HCT116 (cell line): Measurements from ENCODE around the gene SEC11C. TPM values are rescaled to one million over a fixed set of nuclear protein-coding genes. Genes with fewer than 3 reads are reported as not detected.

Experiments used
- ATAC-seq: fragments of 200-7000 bp; cut with Tn5 transposase; 2 replicates; pipeline ENCODE4 v1.9.1; 2020; ENCODE audit warnings: mild to moderate bottlenecking, moderate library complexity
- BruUV-seq: library from RNA; stranded (reverse); fragments of 400-500 nt; replicated peaks from 2 replicates; lab custom pipeline; 2021; lab: Mats Ljungman, UMichigan
- CTCF ChIA-PET: fragments of 300-600 bp; sonication (Branson Sonifier 250); formaldehyde crosslinking; loops from one replicate; lab custom pipeline; 2021; ENCODE audit warnings: antibody characterized with exemption; lab: Charles Lee
- POLR2A ChIA-PET: fragments of 300-600, 350-600 bp; sonication (Branson Sonifier 250); formaldehyde crosslinking; loops from one replicate; lab custom pipeline; 2021; ENCODE audit warnings: antibody characterized with exemption; lab: Charles Lee
- RAD21 ChIA-PET, 2 experiments: fragments of 300-600 bp; sonication (Branson Sonifier 250); formaldehyde crosslinking; loops; one replicate each; lab custom pipeline; 2023; ENCODE audit warnings: low total read pairs in 2 of 2; ENCODE audit not compliant: uncharacterized antibody in 2 of 2, unreplicated experiment in 2 of 2, low non-redundant PET in 1 of 2; lab: Charles Lee
- DNase-seq: peaks from one replicate; pipeline ENCODE4 v3.0.0-alpha.2; 2010; ENCODE audit warnings: low read depth, low spot score
- H2AFZ ChIP-seq: fragments of 200-600 bp; shearing (Covaris generic), sonication (generic); 2 replicates; pipeline ENCODE4 v1.6.1; 2017; ENCODE audit warnings: low read depth, mixed run types, mixed read lengths, antibody characterized with exemption, low read length; ENCODE audit not compliant: poor library complexity, severe bottlenecking
- H3K27ac ChIP-seq: 2 replicates; pipeline ENCODE4 v1.5.1; 2012; ENCODE audit warnings: low read depth, low read length
- H3K27me3 ChIP-seq: fragments of 200-600 bp; sonication (generic); 2 replicates; pipeline ENCODE4 v1.6.1; 2016; ENCODE audit warnings: mixed run types, low read length, mixed read lengths; ENCODE audit not compliant: insufficient read depth
- H3K36me3 ChIP-seq, 2 experiments: fragments of 200-500 bp in 1 of 2; fragments of 200-600 bp in 1 of 2; sonication (Bioruptor generic) in 1 of 2; sonication (generic) in 1 of 2; 2 replicates each; pipeline versions ENCODE4 v1.5.1 to v1.6.1; 2014 to 2016; ENCODE audit warnings: low read length in 2 of 2, inconsistent platforms in 1 of 2, mixed read lengths in 1 of 2, mixed run types in 1 of 2; ENCODE audit not compliant: insufficient read depth in 2 of 2, control insufficient read depth in 1 of 2
- H3K4me1 ChIP-seq, 2 experiments: fragments of 200-600 bp in 1 of 2; sonication (generic) in 1 of 2; 2 replicates each; pipeline versions ENCODE4 v1.5.1 to v1.6.1; 2012 to 2017; ENCODE audit warnings: low read length in 2 of 2, inconsistent platforms in 1 of 2, mild to moderate bottlenecking in 1 of 2, mixed read lengths in 1 of 2, mixed run types in 1 of 2, moderate library complexity in 1 of 2; ENCODE audit not compliant: insufficient read depth in 2 of 2, control insufficient read depth in 1 of 2
- H3K4me2 ChIP-seq: fragments of 200-600 bp; sonication (generic); 2 replicates; pipeline ENCODE4 v1.6.1; 2017; ENCODE audit warnings: mixed run types, low read length, mixed read lengths
- H3K4me3 ChIP-seq, 2 experiments: fragments of 200-600 bp in 1 of 2; sonication (generic) in 1 of 2; replicated peaks in 1 of 2; 2 replicates each; pipeline ENCODE4 v1.5.1; 2011 to 2016; ENCODE audit warnings: low read length in 2 of 2, control low read depth in 1 of 2, low read depth in 1 of 2, mild to moderate bottlenecking in 1 of 2, mixed read lengths in 1 of 2, mixed run types in 1 of 2
- H3K79me2 ChIP-seq: fragments of 200-600 bp; sonication (generic); 2 replicates; pipeline ENCODE4 v1.6.1; 2017; ENCODE audit warnings: mild to moderate bottlenecking, mixed run types, low read length, moderate library complexity, mixed read lengths; ENCODE audit not compliant: insufficient read depth
- H3K9ac ChIP-seq: fragments of 200-600 bp; sonication (generic); 2 replicates; pipeline ENCODE4 v1.6.1; 2016; ENCODE audit warnings: low read length, mixed read lengths
- H3K9me2 ChIP-seq: fragments of 200-600 bp; sonication (generic), shearing (Covaris generic); 2 replicates; pipeline ENCODE4 v1.6.1; 2017; ENCODE audit warnings: mixed run types, mild to moderate bottlenecking, moderate library complexity; ENCODE audit not compliant: insufficient read depth
- H3K9me3 ChIP-seq, 2 experiments: fragments of 200-500 bp in 1 of 2; fragments of 200-600 bp in 1 of 2; sonication (Bioruptor generic) in 1 of 2; sonication (generic) in 1 of 2; 2 replicates each; pipeline ENCODE4 v1.6.1; 2014 to 2017; ENCODE audit warnings: low read length in 2 of 2, mixed read lengths in 2 of 2, inconsistent platforms in 1 of 2, low read depth in 1 of 2, mild to moderate bottlenecking in 1 of 2, mixed run types in 1 of 2, moderate library complexity in 1 of 2; ENCODE audit not compliant: control insufficient read depth in 1 of 2, insufficient read depth in 1 of 2
- H4K20me1 ChIP-seq: fragments of 200-600 bp; sonication (generic), shearing (Covaris generic); 2 replicates; pipeline ENCODE4 v1.6.1; 2017; ENCODE audit warnings: mixed run types, mild to moderate bottlenecking, moderate library complexity; ENCODE audit not compliant: insufficient read depth
- CEBPB ChIP-seq: IDR thresholded peaks from 2 replicates; pipeline ENCODE4 v1.6.1; 2012; ENCODE audit warnings: low read depth
- EZH2 ChIP-seq: fragments of 200-600 bp; sonication (generic); IDR thresholded peaks from 2 replicates; pipeline ENCODE4 v1.6.1; 2017; ENCODE audit warnings: antibody characterized with exemption, mixed run types
- FOSL1 ChIP-seq: IDR thresholded peaks from 2 replicates; pipeline ENCODE4 v1.6.1; 2012; ENCODE audit warnings: low read depth
- JUND ChIP-seq: IDR thresholded peaks from 2 replicates; pipeline ENCODE4 v1.6.1; 2012
- MAX ChIP-seq: IDR thresholded peaks from 2 replicates; pipeline ENCODE4 v1.6.1; 2012
- POLR2A ChIP-seq: IDR thresholded peaks from 2 replicates; pipeline ENCODE4 v1.7.0; 2011; ENCODE audit warnings: borderline replicate concordance; ENCODE audit not compliant: insufficient read depth, insufficient read length; ENCODE audit errors: extremely low read depth
- RAD21 ChIP-seq: IDR thresholded peaks from 2 replicates; pipeline ENCODE4 v1.6.1; 2012; ENCODE audit warnings: low read depth, mild to moderate bottlenecking
- REST ChIP-seq: IDR thresholded peaks from 2 replicates; pipeline ENCODE4 v1.6.1; 2012; ENCODE audit warnings: low read depth
- SIN3A ChIP-seq: IDR thresholded peaks from 2 replicates; pipeline ENCODE4 v1.6.1; 2012; ENCODE audit warnings: low read depth
- SP1 ChIP-seq: IDR thresholded peaks from 2 replicates; pipeline ENCODE4 v1.6.1; 2012; ENCODE audit warnings: low read depth
- SRF ChIP-seq: IDR thresholded peaks from 2 replicates; pipeline ENCODE4 v1.6.1; 2012; ENCODE audit warnings: low read depth
- TCF7L2 ChIP-seq: IDR thresholded peaks from 2 replicates; pipeline ENCODE4 v1.7.0; 2011; ENCODE audit warnings: borderline replicate concordance, inconsistent platforms; ENCODE audit not compliant: insufficient read depth, insufficient read length; ENCODE audit errors: extremely low read depth
- intact Hi-C: fragments of 100-400 bp; cut with micrococcal nuclease; formaldehyde crosslinking; loops from 2 replicates; pipeline ENCODE4 v1.10.0; 2022
- total RNA-seq: library from RNA; stranded (reverse); gene quantifications from one replicate; pipeline ENCODE4 v1.2.1, GENCODE V29; 2021; ENCODE audit not compliant: unreplicated experiment
- TF ChIP-seq, protein P1 (sequence below): IDR thresholded peaks from 2 replicates; pipeline ENCODE4 v1.6.1; 2012
- TF ChIP-seq, protein P2 (sequence below): IDR thresholded peaks from 2 replicates; pipeline ENCODE4 v1.6.1; 2011; ENCODE audit warnings: mild to moderate bottlenecking, low read length, moderate library complexity; ENCODE audit not compliant: insufficient replicate concordance; ENCODE audit errors: extremely low read depth

SEC11C gene
- total RNA-seq, 1 experiment from 2014 or later = 42.2 TPM

DNA sequence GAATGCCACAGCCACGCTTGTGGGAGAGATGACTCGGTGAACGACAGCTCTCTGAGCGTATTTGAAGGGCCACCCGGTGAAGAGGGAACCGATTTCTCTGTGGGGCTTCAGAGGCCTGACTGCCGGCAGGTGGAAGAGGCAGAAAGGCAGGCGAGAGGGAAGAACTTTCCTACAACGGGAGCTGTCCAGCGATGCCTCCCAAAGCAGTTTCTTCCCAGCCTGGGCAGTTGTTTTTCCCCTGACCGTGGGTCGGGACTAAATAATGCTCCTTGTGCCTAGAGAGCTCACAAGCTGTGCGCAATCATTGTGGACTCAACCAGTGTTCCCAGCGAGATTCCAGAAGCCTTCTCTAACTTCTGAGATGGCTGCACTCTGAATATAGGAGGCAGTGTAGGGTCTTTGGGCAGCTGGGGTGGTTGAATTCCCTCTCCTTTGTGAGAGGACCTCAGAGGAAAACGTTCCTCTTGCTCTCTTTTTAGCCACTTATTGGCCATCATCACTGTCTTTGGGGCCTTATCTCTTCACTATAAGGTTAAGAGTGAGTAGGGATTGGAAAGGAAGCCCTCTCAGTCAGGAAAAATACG is 710 bp downstream of the SEC11C start:
- Histone ChIP-seq H3K4me1 (peaks cover 6 to 11% of the 10 kb centered on the region in 2 experiments; a peak in 3 of 4 replicates), H3K9ac (peak overlapping the region; percentile 67), H3K27ac (no peak overlapping the region), H3K4me2 (peak overlapping the region; percentile 93), H4K20me1 (no peaks in the 10 kb centered on the region), H3K79me2 (peaks cover 35% of the 10 kb centered on the region), H3K36me3 (no peaks in the 10 kb centered on the region), H3K9me3 (no peaks in the 10 kb centered on the region), H2AFZ (no peak overlapping the region), H3K27me3 (peaks cover 10% of the 10 kb centered on the region), H3K9me2 (no peaks in the 10 kb centered on the region), H3K4me3 (peak overlapping the region; percentile 92 to 93)
- no TSS peak for BruUV-seq
- ATAC-seq (no peak), DNase-seq (no peak)
- peak; percentile 72 for TF ChIP-seq REST
- no peak for TF ChIP-seq FOSL1
- RAD21 ChIA-PET = no interaction called here
- POLR2A ChIA-PET = no interaction called here
- intact Hi-C loops = loop anchor here (5.0 kb wide), 1 partner anchor 262 kb away; no protein-coding TSS in a partner anchor
- CTCF ChIA-PET = no interaction called here

DNA sequence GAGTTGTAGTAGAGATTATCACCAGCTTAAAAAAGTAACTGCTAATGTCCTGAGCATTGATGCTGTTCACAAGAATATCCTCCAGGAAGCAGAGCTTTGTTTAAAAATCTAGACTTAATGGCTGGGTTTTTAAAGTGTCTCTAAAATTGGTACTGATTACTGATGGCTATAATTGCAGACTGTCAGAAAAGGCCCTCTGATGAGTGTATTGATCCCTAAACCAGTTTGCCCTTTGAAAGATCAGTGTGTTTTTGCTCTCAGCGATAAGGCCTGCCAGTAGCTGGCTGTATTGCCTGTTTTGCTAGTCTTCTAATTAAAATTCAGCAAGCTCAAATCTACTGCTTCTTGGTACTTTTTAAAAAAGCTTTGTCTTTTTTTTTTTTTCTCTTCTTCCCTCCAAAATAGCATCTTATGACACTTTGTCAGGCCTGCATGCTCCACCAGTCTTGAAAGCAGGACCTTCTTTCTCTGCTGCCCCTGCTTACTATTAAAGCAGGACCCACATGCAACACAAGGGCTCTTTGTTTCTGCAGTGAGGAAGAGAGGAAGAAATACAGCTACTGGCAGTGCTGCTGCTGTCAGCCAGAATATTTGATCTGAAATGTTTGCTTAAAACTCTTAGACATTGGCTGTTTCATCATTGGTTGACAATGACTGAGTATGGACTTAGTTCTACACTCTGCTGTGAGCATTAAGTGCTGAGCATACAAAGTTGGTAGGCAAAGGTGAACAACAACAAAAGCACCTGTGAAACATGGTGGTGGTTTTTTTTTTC is 1.8 kb downstream of the SEC11C start:
- CTCF ChIA-PET = no interaction called here
- TF ChIP-seq JUND (no peak), SRF (no peak), EZH2 (no peak), POLR2A (no peak), TCF7L2 (no peak), RAD21 (no peak), MAX (no peak), CEBPB (no peak), SP1 (no peak), SIN3A (no peak)
- TF ChIP-seq, protein P1, sequence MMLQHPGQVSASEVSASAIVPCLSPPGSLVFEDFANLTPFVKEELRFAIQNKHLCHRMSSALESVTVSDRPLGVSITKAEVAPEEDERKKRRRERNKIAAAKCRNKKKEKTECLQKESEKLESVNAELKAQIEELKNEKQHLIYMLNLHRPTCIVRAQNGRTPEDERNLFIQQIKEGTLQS = no peak
- TF ChIP-seq, protein P2, sequence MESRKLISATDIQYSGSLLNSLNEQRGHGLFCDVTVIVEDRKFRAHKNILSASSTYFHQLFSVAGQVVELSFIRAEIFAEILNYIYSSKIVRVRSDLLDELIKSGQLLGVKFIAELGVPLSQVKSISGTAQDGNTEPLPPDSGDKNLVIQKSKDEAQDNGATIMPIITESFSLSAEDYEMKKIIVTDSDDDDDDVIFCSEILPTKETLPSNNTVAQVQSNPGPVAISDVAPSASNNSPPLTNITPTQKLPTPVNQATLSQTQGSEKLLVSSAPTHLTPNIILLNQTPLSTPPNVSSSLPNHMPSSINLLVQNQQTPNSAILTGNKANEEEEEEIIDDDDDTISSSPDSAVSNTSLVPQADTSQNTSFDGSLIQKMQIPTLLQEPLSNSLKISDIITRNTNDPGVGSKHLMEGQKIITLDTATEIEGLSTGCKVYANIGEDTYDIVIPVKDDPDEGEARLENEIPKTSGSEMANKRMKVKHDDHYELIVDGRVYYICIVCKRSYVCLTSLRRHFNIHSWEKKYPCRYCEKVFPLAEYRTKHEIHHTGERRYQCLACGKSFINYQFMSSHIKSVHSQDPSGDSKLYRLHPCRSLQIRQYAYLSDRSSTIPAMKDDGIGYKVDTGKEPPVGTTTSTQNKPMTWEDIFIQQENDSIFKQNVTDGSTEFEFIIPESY = no peak

More for the DNA sequence above, 1.8 kb downstream of the SEC11C start:
- Histone ChIP-seq H3K4me3 (0 out of 4 replicates have a peak overlapping the region, but pooled peaks of 1 of the 2 experiments have one; percentile 93), H3K9ac (no peak overlapping the region), H3K79me2 (peaks cover 35% of the 10 kb centered on the region), H3K36me3 (no peaks in the 10 kb centered on the region), H3K4me2 (peak overlapping the region; percentile 93), H3K9me3 (no peaks in the 10 kb centered on the region), H3K27ac (no peak overlapping the region), H2AFZ (no peak overlapping the region), H3K27me3 (no peaks in the 10 kb centered on the region), H4K20me1 (no peaks in the 10 kb centered on the region), H3K4me1 (peaks cover 6 to 11% of the 10 kb centered on the region in 2 experiments; a peak in 3 of 4 replicates), H3K9me2 (no peaks in the 10 kb centered on the region)
- DNase-seq (no peak), ATAC-seq (no peak)
- intact Hi-C loops = loop anchor here (5.0 kb wide), 1 partner anchor 261 kb away; no protein-coding TSS in a partner anchor
- ChIA-PET RAD21 (no interaction called here), POLR2A (no interaction called here)
- BruUV-seq = TSS peak; percentile 37
